HG02571 (cell line): Measurements from ENCODE around the gene TTC17.
"Not testable (repeated sequence)": the region's sequence is repeated elsewhere in the genome, so short reads cannot be mapped to it uniquely, and the experiment has no call there.

Experiments used
- ATAC-seq: cut with Tn5 transposase; IDR thresholded peaks from one replicate; pipeline ENCODE4 v1.9.1; 2021; ENCODE audit warnings: mild to moderate bottlenecking, moderate library complexity; ENCODE audit not compliant: unreplicated experiment

TTC17 gene

DNA sequence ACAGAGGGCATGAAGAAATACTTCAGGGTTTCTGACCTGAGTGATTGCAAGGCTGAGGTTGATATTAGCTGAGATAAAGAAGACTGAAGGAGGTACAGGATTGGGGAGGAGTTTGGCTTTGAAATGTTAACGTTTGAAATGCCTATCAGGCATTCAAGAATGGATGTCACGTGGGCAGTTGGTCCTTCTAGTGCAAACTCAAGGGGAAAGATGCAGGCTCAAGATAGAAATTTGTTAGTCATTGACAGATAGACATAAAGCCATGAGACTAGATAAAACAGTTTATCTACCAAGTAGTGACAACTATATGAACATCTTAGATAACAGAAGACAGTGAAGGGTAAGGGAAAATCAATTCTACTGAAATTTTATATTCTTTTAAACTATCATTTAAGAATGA, 23.1 kb downstream of the TTC17 start:
- no peak for ATAC-seq

DNA sequence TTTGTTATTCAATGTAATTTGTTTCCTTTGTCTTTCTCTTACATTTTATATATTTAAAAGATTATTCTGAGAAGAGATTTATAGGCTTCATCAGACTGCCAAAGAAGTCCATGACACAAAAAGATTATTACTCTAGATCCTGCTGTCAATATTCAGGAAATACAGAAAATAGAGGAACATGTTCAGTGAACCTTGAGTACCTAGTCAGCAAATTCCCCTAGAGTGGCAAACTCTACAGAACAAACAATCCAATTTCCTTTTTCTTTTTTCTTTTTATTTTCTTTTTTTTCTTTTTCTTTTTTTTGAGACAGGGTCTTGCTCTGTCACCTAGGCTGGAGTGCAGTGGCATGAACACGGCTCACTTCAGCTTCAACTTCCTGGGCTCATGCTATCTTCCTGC, 23.9 kb downstream of the TTC17 start:
- no peak for ATAC-seq

GRCh38 chr11:43384393-43384792, 25.7 kb downstream of the TTC17 start:
- no peak for ATAC-seq

DNA sequence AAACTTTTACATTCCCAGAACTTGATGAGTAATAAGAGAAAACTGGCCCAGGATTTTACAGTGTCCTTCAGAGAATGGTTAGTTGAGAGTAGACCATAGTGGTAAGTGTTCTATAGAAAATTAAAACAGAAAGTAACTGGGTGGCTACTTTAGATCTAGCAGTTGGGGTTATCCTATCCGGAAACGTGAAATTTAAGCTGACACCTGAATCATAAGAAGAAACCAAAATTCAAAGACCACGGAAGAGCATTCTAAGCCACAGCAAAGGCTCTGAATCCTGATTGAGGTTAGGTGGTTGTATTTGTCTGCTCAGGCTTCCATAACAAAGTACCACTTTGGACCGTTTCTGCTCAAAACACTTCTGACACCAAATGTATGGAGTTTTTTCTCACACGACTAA, 34.0 kb downstream of the TTC17 start:
- ATAC-seq, result no peak

DNA sequence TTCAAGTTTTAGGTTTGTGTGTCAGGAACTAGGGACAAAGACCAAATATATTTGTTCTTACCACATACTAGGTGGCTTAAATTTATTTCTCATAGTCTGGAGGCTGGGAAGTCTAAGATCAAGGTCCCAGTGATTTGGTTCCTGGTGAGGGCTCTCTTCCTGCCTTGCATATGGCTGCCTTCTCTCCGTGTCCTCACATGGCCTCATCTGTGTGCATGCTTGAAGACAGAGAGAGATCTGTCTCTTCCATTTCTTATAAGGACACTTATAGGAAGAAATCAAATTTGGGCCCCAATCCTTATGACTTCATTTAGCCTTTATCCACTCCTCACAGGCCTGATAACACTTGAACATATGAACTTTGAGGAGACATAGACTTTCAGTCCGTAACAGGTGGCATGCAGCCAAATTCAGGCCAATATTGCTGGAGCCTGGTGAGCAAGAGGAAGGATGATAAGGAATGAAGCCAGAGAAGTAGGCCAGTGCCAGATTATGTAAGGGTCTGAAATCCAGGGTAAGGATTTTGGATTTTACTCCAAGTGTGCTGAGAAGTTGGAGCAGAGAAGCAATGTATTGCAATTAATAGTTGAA, 35.1 kb downstream of the TTC17 start:
- ATAC-seq, result no peak

GRCh38 chr11:43396617-43397016, 37.9 kb downstream of the TTC17 start:
- no peak for ATAC-seq

- no peak for ATAC-seq
These were observed 38.5 kb downstream of the TTC17 start for GRCh38 chr11:43397251-43397650.

DNA sequence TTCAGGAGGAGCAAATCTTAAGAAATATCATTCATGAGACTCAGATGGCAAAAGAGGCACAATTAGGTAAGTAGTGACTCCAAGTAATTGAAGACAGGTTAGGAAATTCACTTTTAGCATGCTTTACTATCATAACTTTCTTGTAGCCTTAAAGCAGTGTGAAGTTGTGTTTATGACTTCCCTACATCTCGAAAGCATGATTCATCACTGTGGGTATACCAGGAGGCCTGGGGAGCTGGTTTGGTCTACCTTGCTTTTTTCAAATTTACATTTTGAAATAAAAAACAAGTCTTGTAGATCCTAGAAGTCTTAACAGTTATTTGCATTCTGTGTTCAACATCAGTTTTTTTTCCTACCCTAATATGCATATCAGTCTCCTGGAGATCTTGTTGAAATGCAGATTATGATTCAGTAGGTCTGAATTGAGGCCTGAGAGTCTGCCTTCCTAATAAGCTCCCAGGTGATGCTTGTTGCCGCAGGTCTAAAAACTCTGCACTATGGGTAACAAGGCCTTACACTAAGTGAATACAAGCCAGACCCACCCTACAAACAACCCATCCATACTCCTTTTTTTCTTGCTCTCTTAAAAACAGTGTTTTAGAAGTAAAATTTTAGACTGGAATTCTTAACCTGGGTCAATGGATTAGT, 41.4 kb downstream of the TTC17 start:
- no peak for ATAC-seq

DNA sequence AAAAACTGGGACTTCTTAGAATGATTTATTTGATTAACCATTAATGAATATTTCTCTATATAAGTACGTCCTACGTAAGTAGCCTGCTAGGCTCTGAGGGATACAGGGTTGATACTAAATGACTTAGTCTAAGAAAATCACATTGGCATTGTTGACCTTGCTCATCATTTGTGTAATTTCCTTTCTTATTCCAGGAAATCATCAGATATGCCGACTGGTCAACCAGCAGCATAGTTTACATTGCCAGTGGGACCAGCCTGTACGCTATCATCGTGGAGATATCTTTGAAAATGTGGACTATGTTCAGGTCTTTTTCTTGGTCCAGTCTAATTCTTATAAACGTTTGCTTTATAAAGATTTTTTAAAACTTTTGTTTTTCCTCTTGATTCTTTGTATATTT, 42.5 kb downstream of the TTC17 start:
- ATAC-seq, result no peak

- not testable (repeated sequence) for ATAC-seq
These were observed 43.1 kb downstream of the TTC17 start for GRCh38 chr11:43401811-43402210.

GRCh38 chr11:43403357-43404231, 44.9 kb downstream of the TTC17 start:
- ATAC-seq, result no peak

- no peak for ATAC-seq
These were observed 45.7 kb downstream of the TTC17 start for GRCh38 chr11:43404406-43404805.

DNA sequence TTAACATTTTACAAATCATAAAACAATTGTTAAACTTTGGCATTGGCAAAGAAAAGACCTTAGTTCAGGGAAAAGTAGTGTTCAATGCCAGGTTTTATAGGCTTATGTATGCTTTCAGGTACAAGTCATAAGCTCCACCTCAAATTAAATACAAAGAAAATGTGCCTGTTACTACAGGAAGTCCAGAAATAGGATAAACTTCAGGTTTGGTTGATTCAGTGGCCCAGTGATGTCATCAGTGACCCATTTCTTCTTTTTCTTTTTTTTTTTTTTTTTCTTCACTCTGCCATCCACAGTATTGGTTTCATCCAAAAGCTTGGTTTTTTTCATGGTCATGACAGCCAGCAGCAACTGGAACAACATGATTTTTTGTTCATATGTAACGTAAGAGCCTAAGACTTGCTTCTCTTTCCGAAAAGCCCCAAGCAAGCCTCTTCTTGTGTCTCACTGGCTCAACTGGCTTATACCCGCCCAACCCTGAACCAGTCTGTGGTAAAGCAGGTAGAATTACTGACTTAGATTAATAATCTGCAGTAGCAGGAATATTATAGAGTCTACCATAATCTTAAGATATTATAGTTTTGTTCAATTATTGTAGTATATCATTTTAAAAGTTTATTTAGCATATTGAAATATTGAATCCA, 46.2 kb downstream of the TTC17 start:
- ATAC-seq, result no peak

GRCh38 chr11:43408277-43408676, 49.6 kb downstream of the TTC17 start:
- ATAC-seq, result no peak

- ATAC-seq, result no peak
These were observed 51.7 kb downstream of the TTC17 start for GRCh38 chr11:43410394-43410793.

- ATAC-seq, result no peak
These were observed 59.5 kb downstream of the TTC17 start for GRCh38 chr11:43418197-43418596.

- ATAC-seq, result no peak
These were observed 60.7 kb downstream of the TTC17 start for GRCh38 chr11:43419460-43419859.

- ATAC-seq, result no peak
These were observed 69.3 kb downstream of the TTC17 start for GRCh38 chr11:43427971-43428370.

DNA sequence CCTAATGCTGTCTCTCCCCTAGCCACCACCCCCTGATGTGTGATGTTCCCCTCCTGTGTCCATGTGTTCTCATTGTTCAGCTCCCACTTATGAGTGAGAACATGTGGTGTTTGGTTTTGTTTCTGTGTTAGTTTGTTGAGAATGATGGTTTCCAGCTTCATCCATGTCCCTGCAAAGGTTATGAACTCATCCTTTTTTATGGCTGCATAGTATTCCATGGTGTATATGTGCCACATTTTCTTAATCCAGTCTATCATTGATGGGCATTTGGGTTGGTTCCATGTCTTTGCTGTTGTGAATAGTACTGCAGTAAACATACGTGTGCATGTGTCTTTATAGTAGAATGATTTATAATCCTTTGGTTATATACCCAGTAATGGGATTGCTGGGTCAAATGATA, 72.2 kb downstream of the TTC17 start:
- not testable (repeated sequence) for ATAC-seq

DNA sequence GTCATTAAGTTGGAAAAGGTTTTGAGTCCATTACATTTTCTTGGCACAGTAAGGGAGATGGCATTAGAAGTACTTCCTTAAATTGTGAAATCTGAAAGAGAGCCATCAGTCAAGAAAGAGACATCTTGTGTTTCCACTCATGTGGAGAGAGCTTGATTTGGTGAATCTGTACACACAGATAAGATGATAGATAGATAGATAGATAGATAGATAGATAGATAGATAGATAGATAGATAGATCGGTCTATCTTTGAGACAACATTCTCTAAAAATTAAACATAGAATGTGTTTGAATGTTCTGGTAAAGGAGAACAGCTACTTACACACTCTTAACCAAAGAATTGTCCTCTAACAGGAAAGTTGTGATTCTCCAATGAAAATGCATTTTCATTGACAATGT, 76.2 kb downstream of the TTC17 start:
- no peak for ATAC-seq

DNA sequence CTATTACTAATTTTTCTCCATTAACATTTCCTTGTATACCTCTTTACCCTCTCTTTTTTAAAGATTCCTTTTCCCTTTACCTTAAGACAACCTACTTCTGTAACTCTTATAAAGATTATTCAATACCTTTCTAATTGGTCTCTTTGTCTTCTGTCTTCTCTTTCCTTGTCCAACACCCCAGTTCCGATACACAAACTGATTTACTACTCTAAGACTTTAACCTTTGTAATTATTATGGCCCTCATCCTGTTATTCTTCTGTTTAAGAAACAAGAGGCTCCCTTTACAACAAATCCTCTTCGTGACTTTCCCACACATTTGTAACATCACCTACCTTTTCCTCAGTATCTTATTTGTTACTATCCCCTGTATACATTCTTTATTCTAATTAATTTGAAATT, 81.8 kb downstream of the TTC17 start:
- no peak for ATAC-seq

DNA sequence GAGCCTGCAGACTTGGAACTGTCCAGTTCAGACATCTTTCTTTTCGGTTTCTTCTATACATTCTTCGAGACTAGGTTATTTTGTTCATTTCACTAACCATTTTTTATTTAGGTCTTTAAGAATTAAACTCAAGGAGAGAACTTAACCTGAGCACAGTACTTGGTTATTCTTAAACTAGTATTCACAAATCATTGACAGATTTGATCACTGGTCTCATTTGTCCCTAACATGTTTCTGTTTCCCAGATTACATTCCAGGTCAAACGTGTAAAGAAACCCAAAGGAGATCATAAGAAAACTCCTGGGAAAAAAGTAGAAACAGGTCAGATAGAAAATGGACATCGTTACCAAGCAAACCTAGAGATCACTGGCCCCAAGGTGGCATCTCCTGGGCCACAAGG, 85.1 kb downstream of the TTC17 start:
- ATAC-seq, result no peak
